CD14-positive monocyte (primary cell): Measurements from ENCODE around the gene TNRC6A. TPM values are rescaled to one million over a fixed set of nuclear protein-coding genes. Genes with fewer than 3 reads are reported as not detected.
A peak's percentile ranks its signal among the peaks of the same experiment; 100 is the strongest.

Experiments
- DNase-seq, 3 donors: peaks; one replicate each; pipeline ENCODE4 v3.0.0-alpha.2; 2011 to 2022
- H2AFZ ChIP-seq: 2 replicates; pipeline ENCODE4 v1.6.0; 2012; ENCODE audit warnings: mild to moderate bottlenecking, low read depth, low read length, inconsistent platforms; ENCODE audit not compliant: insufficient read depth, poor library complexity, severe bottlenecking
- H3K27ac ChIP-seq, 2 donors: 1 replicate in 1 of 2; 2 replicates in 1 of 2; pipeline ENCODE4 v1.5.1; 2012 to 2013; ENCODE audit warnings: low read length in 2 of 2, control low read depth in 1 of 2, inconsistent platforms in 1 of 2, low read depth in 1 of 2, mild to moderate bottlenecking in 1 of 2
- H3K27me3 ChIP-seq, 2 donors: one replicate each; pipeline versions ENCODE4 v1.6.0 to v1.6.1; 2011 to 2013; ENCODE audit warnings: low read length in 2 of 2; ENCODE audit not compliant: control insufficient read depth in 2 of 2, insufficient read depth in 2 of 2
- H3K36me3 ChIP-seq, 2 donors: replicated peaks in 1 of 2; 1 replicate in 1 of 2; 2 replicates in 1 of 2; pipeline versions ENCODE4 v1.5.1 to v1.6.1; 2012 to 2013; ENCODE audit warnings: low read length in 2 of 2, control low read depth in 1 of 2, inconsistent platforms in 1 of 2, mild to moderate bottlenecking in 1 of 2; ENCODE audit not compliant: insufficient read depth in 2 of 2, control insufficient read depth in 1 of 2
- H3K4me1 ChIP-seq, 2 donors: 1 replicate in 1 of 2; 2 replicates in 1 of 2; pipeline versions ENCODE4 v1.5.1 to v1.6.1; 2012 to 2013; ENCODE audit warnings: low read length in 2 of 2, control low read depth in 1 of 2, inconsistent platforms in 1 of 2, mild to moderate bottlenecking in 1 of 2, moderate library complexity in 1 of 2; ENCODE audit not compliant: insufficient read depth in 2 of 2, control insufficient read depth in 1 of 2
- H3K4me2 ChIP-seq: replicated peaks from 2 replicates; pipeline ENCODE3; 2012; ENCODE audit warnings: low read length, moderate library complexity, mild to moderate bottlenecking; ENCODE audit not compliant: poor library complexity, severe bottlenecking; ENCODE audit errors: extremely low read depth
- H3K4me3 ChIP-seq, 3 experiments: fragments of 200-600 bp in 1 of 3; sonication (generic) in 1 of 3; replicated peaks in 1 of 3; 1 replicate in 2 of 3; 2 replicates in 1 of 3; pipeline ENCODE4 v1.5.1; 2011 to 2013; ENCODE audit warnings: low read length in 3 of 3, mild to moderate bottlenecking in 3 of 3, control low read depth in 2 of 3, low read depth in 2 of 3, inconsistent platforms in 1 of 3, moderate library complexity in 1 of 3
- H3K79me2 ChIP-seq: 2 replicates; pipeline ENCODE4 v1.6.0; 2012; ENCODE audit warnings: mild to moderate bottlenecking, control low read depth, inconsistent platforms, low read length, moderate library complexity; ENCODE audit not compliant: insufficient read depth
- H3K9ac ChIP-seq: 2 replicates; pipeline ENCODE4 v1.6.0; 2017; ENCODE audit warnings: low read length, mild to moderate bottlenecking; ENCODE audit not compliant: insufficient read depth, poor library complexity, severe bottlenecking
- H3K9me3 ChIP-seq, 2 donors: replicated peaks in 1 of 2; 1 replicate in 1 of 2; 2 replicates in 1 of 2; pipeline versions ENCODE4 v1.5.1 to v1.6.1; 2012 to 2013; ENCODE audit warnings: low read length in 2 of 2, control low read depth in 1 of 2; ENCODE audit not compliant: control insufficient read depth in 1 of 2, insufficient read depth in 1 of 2
- H4K20me1 ChIP-seq: 2 replicates; pipeline ENCODE4 v1.6.0; 2012; ENCODE audit warnings: mild to moderate bottlenecking, low read length, control low read depth, moderate library complexity; ENCODE audit not compliant: insufficient read depth
- H3K27ac Mint-ChIP-seq, 7 donors: one replicate each; pipeline ENCODE4 v1.8.0; 2020; ENCODE audit warnings: mild to moderate bottlenecking in 7 of 7, mixed read lengths in 7 of 7, moderate library complexity in 6 of 7, inconsistent platforms in 2 of 7
- H3K27me3 Mint-ChIP-seq, 3 donors: one replicate each; pipeline ENCODE4 v1.8.0; 2021 to 2022; ENCODE audit warnings: low read depth in 3 of 3, mild to moderate bottlenecking in 3 of 3, mixed read lengths in 3 of 3, moderate library complexity in 3 of 3, inconsistent platforms in 1 of 3
- H3K36me3 Mint-ChIP-seq, 2 donors: one replicate each; pipeline ENCODE4 v1.8.0; 2020; ENCODE audit warnings: mixed read lengths in 2 of 2, inconsistent platforms in 1 of 2, mild to moderate bottlenecking in 1 of 2
- H3K4me1 Mint-ChIP-seq: one replicate; pipeline ENCODE4 v1.8.0; 2020; ENCODE audit warnings: mild to moderate bottlenecking, mixed read lengths
- H3K4me3 Mint-ChIP-seq, 2 donors: one replicate each; pipeline ENCODE4 v1.8.0; 2020; ENCODE audit warnings: mild to moderate bottlenecking in 2 of 2, mixed read lengths in 2 of 2, moderate library complexity in 1 of 2
- H3K9me3 Mint-ChIP-seq, 7 donors: one replicate each; pipeline ENCODE4 v1.8.0; 2020 to 2022; ENCODE audit warnings: mixed read lengths in 7 of 7, mild to moderate bottlenecking in 6 of 7, moderate library complexity in 6 of 7, inconsistent platforms in 2 of 7
- CTCF ChIP-seq: fragments of 200-600 bp; IDR thresholded peaks from one replicate; pipeline ENCODE4 v1.8.0; 2022; ENCODE audit warnings: antibody characterized with exemption, mild to moderate bottlenecking
- WGBS: methylation state at CpG from one replicate; pipeline ENCODE4 v1.1.5; 2013; ENCODE audit warnings: missing lambda C conversion rate; ENCODE audit not compliant: insufficient coverage; 5-methylcytosine and 5-hydroxymethylcytosine counted together
- intact Hi-C, 2 donors: fragments of 100-400 bp; cut with micrococcal nuclease; formaldehyde crosslinking; loops; one replicate each; pipeline versions ENCODE4 v1.15.0 to v1.15.1; 2023
- polyA plus RNA-seq, 3 donors: library from polyadenylated mRNA; depleted of rRNA in 1 of 3; unstranded in 2 of 3; stranded (reverse) in 1 of 3; fragments of 300-500 nt in 2 of 3; fragments of >200 nt in 1 of 3; fragmentation: Illumina TruSeq in 2 of 3; gene quantifications; 1 replicate in 2 of 3; 2 replicates in 1 of 3; pipeline ENCODE4 v1.2.3, GENCODE V29; 2012 to 2021

The TNRC6A gene
- polyA plus RNA-seq, 3 donors = 3.3 to 36.1 (median 4.0) TPM

GRCh38 chr16:24822974-24823373 lies 93.5 kb downstream of the TNRC6A start:
- no peak for TF ChIP-seq CTCF
- Histone ChIP-seq H4K20me1 (no peaks in the 10 kb centered on the region), H3K4me1 (no peaks in the 10 kb centered on the region), H3K27ac (no peak overlapping the region), H3K4me2 (no peak overlapping the region), H2AFZ (no peak overlapping the region), H3K36me3 (peaks cover 78 to 99% of the 10 kb centered on the region in 2 donors), H3K4me3 (no peak overlapping the region), H3K79me2 (no peaks in the 10 kb centered on the region), H3K9me3 (no peaks in the 10 kb centered on the region), H3K27me3 (no peaks in the 10 kb centered on the region), H3K9ac (no peak overlapping the region)
- 97% methylated on average over 8 of the region's 8 CpGs for WGBS
- H3K9me3 Mint-ChIP-seq = no peaks in the 10 kb centered on the region
- no peaks in the 10 kb centered on the region for H3K4me1 Mint-ChIP-seq
- H3K36me3 Mint-ChIP-seq = peaks cover 94 to 98% of the 10 kb centered on the region in 2 donors
- no peak overlapping the region for H3K4me3 Mint-ChIP-seq
- peak overlapping the region in 1 of 7 donors; percentile 54 for H3K27ac Mint-ChIP-seq
- intact Hi-C loops = no loop called here
- no peak for DNase-seq
- H3K27me3 Mint-ChIP-seq = peaks cover 0 to 2% (median 2%) of the 10 kb centered on the region in 3 donors

GRCh38 chr16:24825696-24826095 lies 96.2 kb downstream of the TNRC6A start:
- Histone ChIP-seq H3K27me3 (no peaks in the 10 kb centered on the region), H3K9me3 (no peaks in the 10 kb centered on the region), H3K27ac (no peak overlapping the region), H3K79me2 (no peaks in the 10 kb centered on the region), H3K36me3 (peaks cover 51 to 89% of the 10 kb centered on the region in 2 donors), H3K4me1 (no peaks in the 10 kb centered on the region), H3K9ac (no peak overlapping the region), H4K20me1 (no peaks in the 10 kb centered on the region), H3K4me2 (no peak overlapping the region), H2AFZ (no peak overlapping the region), H3K4me3 (no peak overlapping the region)
- Mint-ChIP-seq H3K27me3 (peaks cover 0 to 2% (median 2%) of the 10 kb centered on the region in 3 donors), H3K36me3 (peaks cover 71 to 77% of the 10 kb centered on the region in 2 donors), H3K9me3 (no peaks in the 10 kb centered on the region), H3K27ac (no peak overlapping the region), H3K4me3 (no peak overlapping the region), H3K4me1 (no peaks in the 10 kb centered on the region)
- WGBS = 98% methylated on average over 8 of the region's 10 CpGs
- no peak for DNase-seq
- TF ChIP-seq CTCF = no peak
- intact Hi-C loops = no loop called here
